Loucy (cell line): ENCODE data around the gene LRRIQ1.

Source experiments
- H2AFZ ChIP-seq: fragments of 200-600 bp; sonication (generic); 2 replicates; pipeline ENCODE4 v1.6.0; 2016; ENCODE audit warnings: antibody characterized with exemption, mild to moderate bottlenecking, low read length, moderate library complexity
- H3F3A ChIP-seq: fragments of 200-600 bp; 2 replicates; pipeline ENCODE4 v1.6.0; 2016; ENCODE audit warnings: antibody characterized with exemption, low read depth, mild to moderate bottlenecking
- H3K27me3 ChIP-seq: fragments of 200-600 bp; sonication (generic); 2 replicates; pipeline ENCODE4 v1.6.1; 2014; ENCODE audit warnings: low read length, mild to moderate bottlenecking; ENCODE audit not compliant: insufficient read depth, poor library complexity, severe bottlenecking
- H3K36me3 ChIP-seq: fragments of 200-600 bp; sonication (generic); 2 replicates; pipeline ENCODE4 v1.6.1; 2016; ENCODE audit warnings: low read length; ENCODE audit not compliant: insufficient read depth
- H3K4me1 ChIP-seq: fragments of 200-600 bp; sonication (generic); 2 replicates; pipeline ENCODE4 v1.5.1; 2014; ENCODE audit warnings: low read length, mild to moderate bottlenecking; ENCODE audit not compliant: insufficient read depth, poor library complexity, severe bottlenecking
- H3K4me2 ChIP-seq: fragments of 200-600 bp; sonication (generic); 2 replicates; pipeline ENCODE4 v1.6.0; 2014; ENCODE audit warnings: antibody characterized with exemption, low read length, low read depth, mild to moderate bottlenecking; ENCODE audit not compliant: poor library complexity, severe bottlenecking
- H3K4me3 ChIP-seq: fragments of 200-600 bp; sonication (generic); 2 replicates; pipeline ENCODE4 v1.5.1; 2014; ENCODE audit warnings: low read length, mild to moderate bottlenecking, mixed read lengths; ENCODE audit not compliant: poor library complexity, severe bottlenecking
- H3K79me2 ChIP-seq: fragments of 200-600 bp; sonication (generic); 2 replicates; pipeline ENCODE4 v1.6.1; 2014; ENCODE audit warnings: low read length; ENCODE audit not compliant: insufficient read depth
- H3K9ac ChIP-seq: fragments of 200-600 bp; sonication (generic); 2 replicates; pipeline ENCODE4 v1.6.0; 2014; ENCODE audit warnings: mild to moderate bottlenecking, low read depth, low read length, moderate library complexity; ENCODE audit not compliant: poor library complexity, severe bottlenecking
- H3K9me2 ChIP-seq: fragments of 200-600 bp; sonication (generic); replicated peaks from 2 replicates; pipeline ENCODE4 v1.6.1; 2016; ENCODE audit warnings: low read depth, low read length, mixed read lengths
- H3K9me3 ChIP-seq: fragments of 200-600 bp; sonication (generic); 2 replicates; pipeline ENCODE4 v1.6.1; 2014; ENCODE audit warnings: mild to moderate bottlenecking, antibody characterized with exemption, low read length, low read depth; ENCODE audit not compliant: insufficient read depth
- H4K20me1 ChIP-seq: fragments of 200-600 bp; sonication (generic); 2 replicates; pipeline ENCODE4 v1.6.0; 2014; ENCODE audit warnings: antibody characterized with exemption, low read length, mild to moderate bottlenecking; ENCODE audit not compliant: insufficient read depth, poor library complexity, severe bottlenecking
- CTCF ChIP-seq: fragments of 200-600 bp; sonication (generic); conservative IDR thresholded peaks from 2 replicates; pipeline ENCODE4 v1.5.1; 2014; ENCODE audit warnings: mild to moderate bottlenecking, antibody characterized with exemption, low read length
- EZH2phosphoT487 ChIP-seq: fragments of 200-600 bp; IDR thresholded peaks from 2 replicates; pipeline ENCODE4 v1.6.1; 2018; ENCODE audit warnings: antibody characterized with exemption, mild to moderate bottlenecking, moderate library complexity, borderline replicate concordance

Gene LRRIQ1

GRCh38 chr12:85275374-85275773 lies 239.2 kb downstream of the LRRIQ1 start:
- Histone ChIP-seq H3K4me2 (no peak overlapping the region), H3K9me2 (no peaks in the 10 kb centered on the region), H3K9ac (no peak overlapping the region), H3F3A (no peaks in the 10 kb centered on the region), H3K36me3 (no peaks in the 10 kb centered on the region), H3K27me3 (no peaks in the 10 kb centered on the region), H3K9me3 (no peaks in the 10 kb centered on the region), H3K4me3 (no peak overlapping the region), H3K4me1 (no peaks in the 10 kb centered on the region), H4K20me1 (no peaks in the 10 kb centered on the region), H2AFZ (no peak overlapping the region), H3K79me2 (no peaks in the 10 kb centered on the region)
- TF ChIP-seq CTCF (no peak), EZH2phosphoT487 (no peak)

GRCh38 chr12:85277191-85277590 lies 241.0 kb downstream of the LRRIQ1 start:
- Histone ChIP-seq H3K9me3 (no peaks in the 10 kb centered on the region), H3K9me2 (no peaks in the 10 kb centered on the region), H3K79me2 (no peaks in the 10 kb centered on the region), H3K9ac (no peak overlapping the region), H3K27me3 (no peaks in the 10 kb centered on the region), H3K4me2 (no peak overlapping the region), H3K4me3 (no peak overlapping the region), H3F3A (no peaks in the 10 kb centered on the region), H2AFZ (no peak overlapping the region), H3K36me3 (no peaks in the 10 kb centered on the region), H3K4me1 (no peaks in the 10 kb centered on the region), H4K20me1 (no peaks in the 10 kb centered on the region)
- TF ChIP-seq EZH2phosphoT487: no peak
- no peak for TF ChIP-seq CTCF

- Histone ChIP-seq H3K9ac (no peak overlapping the region), H2AFZ (no peak overlapping the region), H3K4me3 (no peak overlapping the region), H3F3A (no peaks in the 10 kb centered on the region), H4K20me1 (no peaks in the 10 kb centered on the region), H3K4me1 (no peaks in the 10 kb centered on the region), H3K9me2 (no peaks in the 10 kb centered on the region), H3K27me3 (no peaks in the 10 kb centered on the region), H3K36me3 (no peaks in the 10 kb centered on the region), H3K79me2 (no peaks in the 10 kb centered on the region), H3K4me2 (no peak overlapping the region), H3K9me3 (no peaks in the 10 kb centered on the region)
- no peak for TF ChIP-seq CTCF
- TF ChIP-seq EZH2phosphoT487: no peak
These were observed 241.9 kb downstream of the LRRIQ1 start for GRCh38 chr12:85277900-85278597.
